ENCODE results near the gene UMAD1.

UMAD1 gene

GRCh38 chr7:7720750-7721621 lies 80.4 kb downstream of the UMAD1 start:
- no peak for DNase-seq (ENCODE audit: low read depth, low spot score)

DNA sequence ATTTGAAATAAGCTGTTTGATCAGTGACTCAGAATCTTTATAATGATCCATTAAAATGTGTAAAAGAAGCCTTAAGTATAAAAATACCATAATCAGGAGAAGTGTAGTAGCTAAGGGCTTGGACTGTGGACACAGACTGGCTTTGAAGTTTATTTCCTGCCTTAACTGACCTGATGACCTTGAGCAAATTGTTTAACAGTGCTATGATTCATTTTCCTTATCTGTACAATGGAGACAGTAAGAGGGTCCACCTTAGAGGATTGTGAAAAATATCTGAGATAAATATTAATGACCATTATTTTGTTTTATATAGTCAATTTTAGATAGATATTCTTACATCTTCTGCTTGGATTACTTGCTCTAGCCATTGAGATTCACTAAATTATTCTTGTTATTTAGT lies 91.2 kb downstream of the UMAD1 start:
- DNase-seq (ENCODE audit: low read depth, low spot score) = no peak

DNA sequence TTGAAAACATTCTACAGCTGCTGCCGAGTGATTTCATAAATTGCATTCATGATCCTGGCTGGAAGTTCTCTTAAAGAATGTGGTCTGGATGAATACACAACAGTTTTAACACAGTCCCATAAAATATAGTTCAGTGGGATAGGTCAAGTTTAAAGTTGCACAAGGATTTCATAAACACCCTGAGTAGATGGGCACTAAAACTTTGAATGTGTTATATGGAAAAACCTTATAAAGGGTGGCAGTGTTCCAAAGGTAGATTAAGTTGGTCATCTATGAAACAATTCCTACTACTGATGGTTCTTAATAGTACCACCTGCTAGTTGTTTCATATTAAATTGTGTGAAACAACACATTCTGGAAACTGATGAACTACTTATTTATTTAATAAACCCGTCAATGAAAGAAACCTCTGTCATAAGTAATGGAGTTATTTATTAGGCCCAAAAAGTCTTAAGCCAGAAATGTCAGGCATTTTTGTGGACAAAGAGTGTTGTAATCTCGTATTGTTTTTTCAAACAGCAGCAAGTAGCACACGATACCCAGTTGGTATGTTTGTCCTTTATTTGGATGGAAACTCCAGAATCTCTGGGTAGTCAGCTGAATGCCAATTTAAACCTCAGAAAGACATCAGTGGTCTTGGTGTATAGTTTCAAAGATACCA lies 92.2 kb downstream of the UMAD1 start:
- DNase-seq (ENCODE audit: low read depth, low spot score) = no peak

DNA sequence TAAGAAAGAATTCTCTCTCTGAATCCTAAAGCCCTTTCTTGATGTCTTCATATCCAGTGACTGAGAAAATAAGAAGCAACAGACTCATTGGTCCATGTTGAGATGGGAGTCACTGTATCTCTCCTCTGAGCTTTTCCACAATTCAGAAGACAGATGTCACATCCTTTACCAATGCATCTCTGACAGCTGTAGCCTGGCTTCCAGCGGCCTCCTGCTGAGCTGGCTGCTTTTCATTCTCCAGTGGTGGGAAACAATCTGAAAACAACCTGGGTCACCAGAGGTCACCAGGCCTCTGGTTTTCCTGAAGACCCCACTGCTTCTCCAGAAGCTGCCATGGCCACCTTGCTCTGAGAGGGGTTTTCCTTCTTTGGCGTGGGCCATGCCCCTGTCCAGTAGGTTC lies 96.1 kb downstream of the UMAD1 start:
- DNase-seq (ENCODE audit: low read depth, low spot score) = peak; percentile 74

- no peak for DNase-seq (ENCODE audit: low read depth, low spot score)
Measured at GRCh38 chr7:7737674-7738073, 97.1 kb downstream of the UMAD1 start.

GRCh38 chr7:7738177-7738576 lies 97.6 kb downstream of the UMAD1 start:
- no peak for DNase-seq (ENCODE audit: low read depth, low spot score)

DNA sequence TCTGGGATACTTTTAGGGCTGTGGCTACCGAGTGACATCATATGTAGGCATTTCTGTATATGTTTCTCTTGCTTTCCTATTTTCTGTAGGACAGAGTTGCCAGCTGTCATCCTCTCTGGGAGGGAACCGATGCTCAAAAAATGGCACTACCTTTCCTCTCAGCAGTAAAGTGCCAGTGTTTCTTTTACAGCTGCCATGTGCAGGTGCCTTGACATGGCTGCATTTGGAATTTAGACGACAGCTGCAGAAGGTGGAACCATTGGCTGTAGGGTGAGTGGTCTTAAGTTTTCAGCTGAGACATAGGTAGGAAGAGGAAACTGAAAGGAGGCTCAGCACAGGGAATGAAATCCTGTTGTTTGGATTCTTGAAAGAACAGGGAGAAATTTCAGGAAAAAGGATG lies 98.1 kb downstream of the UMAD1 start:
- DNase-seq (ENCODE audit: low read depth, low spot score) = no peak

- no peak for DNase-seq (ENCODE audit: low read depth, low spot score)
Measured at GRCh38 chr7:7739204-7740036, 98.9 kb downstream of the UMAD1 start.

- no peak for DNase-seq (ENCODE audit: low read depth, low spot score)
Measured at GRCh38 chr7:7740037-7740355, 99.4 kb downstream of the UMAD1 start.

DNA sequence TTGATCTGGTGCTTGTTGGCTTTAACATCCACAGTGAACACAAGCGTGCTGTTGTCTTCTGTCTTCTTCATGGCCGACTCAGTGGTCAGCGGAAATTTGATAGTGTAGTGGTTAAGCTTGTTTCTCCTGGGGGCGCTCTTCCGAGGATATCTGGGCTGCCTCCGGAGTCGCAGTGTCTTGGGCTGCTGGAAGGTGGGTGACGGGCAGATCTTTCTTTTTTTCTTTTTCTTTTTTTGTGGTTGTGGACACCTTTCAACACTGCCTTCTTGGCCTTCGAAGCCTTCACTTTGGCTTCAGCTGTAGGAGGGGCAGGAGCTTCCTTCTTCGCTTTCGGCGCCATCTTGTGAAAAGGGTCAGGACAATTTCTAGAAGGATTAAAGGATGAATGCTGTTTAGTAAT lies 101.7 kb downstream of the UMAD1 start:
- peak; percentile 11 for DNase-seq (ENCODE audit: low read depth, low spot score)

- no peak for DNase-seq (ENCODE audit: low read depth, low spot score)
Measured at GRCh38 chr7:7745258-7745657, 104.7 kb downstream of the UMAD1 start.

DNA sequence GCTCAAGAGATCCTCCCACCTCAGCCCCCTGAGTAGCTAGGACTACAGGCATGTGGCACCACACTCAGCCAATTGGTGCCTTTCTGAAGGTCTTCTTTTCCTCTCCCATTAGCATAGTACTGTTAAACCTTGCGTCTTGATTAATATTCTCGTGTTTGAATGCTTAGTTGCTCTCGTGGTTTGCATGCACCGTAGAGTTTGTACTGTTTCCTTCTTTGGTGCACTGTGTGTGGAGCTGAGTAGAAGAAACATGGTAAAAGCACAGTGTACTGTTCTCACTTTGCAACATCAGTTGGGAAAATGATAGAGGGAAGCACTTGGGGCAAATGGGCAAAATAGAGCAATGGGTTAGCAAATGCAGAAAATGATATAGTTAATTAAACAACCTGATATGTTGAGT lies 105.4 kb downstream of the UMAD1 start:
- no peak for DNase-seq (ENCODE audit: low read depth, low spot score)

DNA sequence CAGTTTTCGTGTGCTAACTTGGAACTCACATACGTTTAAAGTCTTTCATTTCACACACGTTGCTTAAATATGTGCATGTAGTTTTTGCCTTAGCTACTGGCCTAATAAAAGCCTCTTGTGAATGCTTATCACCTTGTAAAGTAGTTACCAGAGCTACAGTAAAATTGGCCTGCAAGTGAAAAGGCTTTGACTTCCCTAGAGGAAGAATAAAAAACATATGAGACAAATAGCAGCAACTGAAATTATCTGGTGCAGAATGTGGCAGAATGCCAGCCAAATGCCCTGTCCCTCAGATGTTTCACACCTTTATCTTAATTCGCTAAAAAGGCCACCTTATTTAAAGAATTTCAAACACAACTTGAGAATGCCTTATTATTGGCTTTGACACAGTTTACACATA lies 105.9 kb downstream of the UMAD1 start:
- no peak for DNase-seq (ENCODE audit: low read depth, low spot score)

GRCh38 chr7:7750571-7751242 lies 110.2 kb downstream of the UMAD1 start:
- no peak for DNase-seq (ENCODE audit: low read depth, low spot score)

GRCh38 chr7:7751243-7752092 lies 110.9 kb downstream of the UMAD1 start:
- DNase-seq (ENCODE audit: low read depth, low spot score) = no peak

DNA sequence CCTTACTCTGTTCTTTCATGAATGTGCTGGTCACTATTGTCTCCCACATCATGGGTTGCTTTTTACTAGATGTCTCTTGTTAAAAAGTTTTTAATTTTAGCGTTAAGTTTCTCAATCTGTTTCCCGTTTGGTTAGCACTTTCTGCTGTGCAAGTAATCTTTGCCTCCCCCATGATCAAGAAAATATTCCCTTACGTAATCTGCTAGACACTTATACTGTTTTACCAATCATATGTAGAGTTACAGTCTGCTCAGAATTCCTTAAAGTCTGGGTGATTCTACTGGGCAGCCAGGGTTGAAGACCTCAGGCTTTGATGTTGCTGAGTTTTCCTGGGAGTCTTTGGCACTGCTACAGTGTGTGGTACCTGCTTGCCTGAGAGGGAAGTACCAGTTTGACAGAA lies 116.0 kb downstream of the UMAD1 start:
- no peak for DNase-seq (ENCODE audit: low read depth, low spot score)

DNA sequence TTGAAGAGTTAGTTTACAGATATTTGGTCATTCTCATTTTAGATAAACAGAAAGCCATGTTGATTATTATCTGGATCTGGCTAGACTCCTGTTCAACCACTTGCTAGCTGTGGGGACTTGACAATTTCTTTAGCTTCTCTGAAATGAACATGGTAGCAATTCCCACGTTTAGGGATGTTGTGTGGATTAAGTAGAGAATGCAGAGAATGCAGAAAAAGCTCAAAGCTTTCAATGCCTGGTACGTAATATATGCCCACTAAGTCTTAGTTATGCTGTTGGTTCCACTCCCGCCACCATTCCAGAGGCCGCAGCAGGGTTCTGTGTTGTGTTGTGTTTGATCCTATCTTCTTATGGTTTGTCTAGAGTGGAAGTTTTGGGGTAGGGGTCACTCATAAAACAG lies 117.0 kb downstream of the UMAD1 start:
- peak; percentile 45 for DNase-seq (ENCODE audit: low read depth, low spot score)

- no peak for DNase-seq (ENCODE audit: low read depth, low spot score)
Measured at GRCh38 chr7:7761340-7761973, 120.9 kb downstream of the UMAD1 start.

GRCh38 chr7:7761974-7762779 lies 121.6 kb downstream of the UMAD1 start:
- peak; percentile 10 for DNase-seq (ENCODE audit: low read depth, low spot score)
